GM18867 (cell line): ENCODE measurements around the gene NOD2.

Source experiments
- ATAC-seq: cut with Tn5 transposase; IDR thresholded peaks from one replicate; pipeline ENCODE4 v1.9.1; 2021; ENCODE audit warnings: mild to moderate bottlenecking, moderate library complexity; ENCODE audit not compliant: unreplicated experiment

The NOD2 gene

DNA sequence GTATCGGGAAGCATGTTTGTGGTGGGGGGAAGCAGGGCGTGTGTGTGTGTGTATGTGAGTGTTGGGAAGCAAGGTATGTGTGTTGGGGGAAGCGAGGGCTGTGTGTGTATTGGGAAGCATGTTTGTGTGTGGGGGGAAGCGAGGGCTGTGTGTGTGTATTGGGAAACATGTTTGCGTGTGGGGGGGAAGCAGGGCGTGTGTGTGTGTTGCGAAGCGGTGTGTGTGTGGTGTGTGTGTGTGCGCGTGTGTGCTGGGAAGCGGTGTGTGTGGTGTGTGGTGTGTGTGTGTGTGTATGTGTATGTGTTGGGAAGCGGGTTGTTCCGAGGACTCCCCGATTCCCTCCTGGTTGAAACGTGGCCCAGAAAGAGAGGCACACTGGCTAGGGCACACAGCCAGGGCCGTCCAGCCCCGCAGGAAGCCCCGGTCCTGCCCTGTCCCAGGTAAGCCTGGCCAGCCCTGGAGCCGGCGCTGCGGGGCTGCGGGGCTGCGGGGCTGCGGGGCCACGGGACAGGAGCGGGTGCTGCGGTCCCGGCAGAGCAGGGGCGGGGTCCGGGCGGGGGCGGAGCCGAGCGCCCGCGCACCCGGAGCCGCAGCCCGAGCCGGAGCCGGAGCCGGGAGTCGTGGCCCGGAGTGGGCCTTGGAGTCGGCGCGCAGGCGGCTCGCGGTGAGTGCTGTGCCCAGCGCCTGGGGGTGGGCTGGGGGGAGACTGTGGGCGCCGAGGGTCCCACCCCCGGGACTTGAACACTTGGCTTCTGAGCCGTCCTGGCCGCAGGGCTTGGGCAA is at the start of gene NOD2:
Gene NOD2, plus strand, starts transcription at position 608 of the 783 bp plus-strand sequence. CDS start 5,890 bp downstream, outside the sequence.
- ATAC-seq, result no peak

DNA sequence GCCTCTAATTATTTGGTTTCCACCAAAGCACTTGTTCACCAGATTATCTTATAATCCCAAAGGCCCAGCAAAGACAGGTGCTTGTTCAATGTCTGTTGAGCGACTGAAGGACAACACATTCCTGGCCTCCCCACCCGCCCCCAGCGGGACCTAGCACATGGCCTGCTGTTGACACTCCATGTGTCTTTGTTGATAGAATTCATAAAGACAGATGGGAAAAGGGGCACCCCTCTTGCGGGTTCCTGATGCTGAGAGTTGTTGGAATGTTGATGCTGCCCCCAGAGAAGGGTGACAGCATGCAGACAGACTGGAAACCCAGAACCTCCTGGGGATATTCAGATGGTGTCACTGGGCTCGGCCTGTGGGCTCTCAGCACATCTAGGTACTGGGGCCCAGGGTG is 49.2 kb upstream of the NOD2 start:
- ATAC-seq, result no peak

DNA sequence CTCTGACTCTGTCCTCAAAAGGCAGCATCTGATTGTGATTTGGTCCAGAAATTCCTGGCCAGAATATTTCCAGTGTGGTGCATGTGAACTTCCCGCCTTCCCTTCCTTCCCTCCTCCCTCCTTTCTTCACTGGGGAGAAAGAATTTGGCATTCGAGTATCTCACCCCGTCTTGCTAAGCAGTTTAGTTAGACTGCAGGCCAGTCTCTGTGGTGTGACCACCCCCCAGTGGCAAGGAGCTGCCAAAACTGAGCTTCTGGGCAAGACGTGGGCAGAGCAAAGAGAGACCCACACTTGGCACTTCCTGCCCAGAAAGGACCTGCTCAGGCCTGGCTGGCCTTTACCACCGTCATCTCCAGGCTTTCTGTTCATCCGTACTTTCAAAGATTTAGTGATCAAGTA is 48.7 kb upstream of the NOD2 start:
- ATAC-seq, result no peak

DNA sequence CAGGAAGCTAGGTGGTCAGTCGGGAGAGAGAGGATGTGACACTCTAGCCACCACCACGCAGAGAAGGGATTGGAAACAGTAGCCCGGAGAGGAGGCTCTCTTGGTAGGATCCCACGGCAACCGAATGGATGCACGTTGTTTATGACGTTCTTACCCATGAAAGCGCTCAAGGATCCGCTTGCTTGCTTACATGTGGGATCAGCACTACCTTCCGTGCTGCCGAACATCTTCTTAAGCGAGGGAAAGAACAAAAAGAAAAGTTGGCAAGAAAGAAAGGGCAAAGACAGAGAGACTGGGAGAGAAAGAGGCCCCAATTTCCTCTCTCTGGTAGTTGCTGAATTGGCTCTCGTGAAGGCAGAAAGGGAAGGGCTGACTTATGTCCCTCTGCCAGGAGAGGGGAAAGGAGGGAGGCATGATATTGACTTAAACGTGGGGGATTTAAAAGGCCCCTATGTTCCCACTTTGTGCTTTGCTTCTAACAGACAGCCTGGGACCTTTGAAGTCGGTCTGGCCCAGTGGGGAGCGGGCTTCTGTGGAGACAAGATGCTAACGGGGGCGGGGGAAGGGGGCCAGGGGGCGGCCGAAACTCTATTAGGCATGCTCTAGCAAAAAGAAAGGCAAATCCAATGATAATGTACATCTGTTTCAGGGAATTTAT is 47.7 kb upstream of the NOD2 start:
- no peak for ATAC-seq

DNA sequence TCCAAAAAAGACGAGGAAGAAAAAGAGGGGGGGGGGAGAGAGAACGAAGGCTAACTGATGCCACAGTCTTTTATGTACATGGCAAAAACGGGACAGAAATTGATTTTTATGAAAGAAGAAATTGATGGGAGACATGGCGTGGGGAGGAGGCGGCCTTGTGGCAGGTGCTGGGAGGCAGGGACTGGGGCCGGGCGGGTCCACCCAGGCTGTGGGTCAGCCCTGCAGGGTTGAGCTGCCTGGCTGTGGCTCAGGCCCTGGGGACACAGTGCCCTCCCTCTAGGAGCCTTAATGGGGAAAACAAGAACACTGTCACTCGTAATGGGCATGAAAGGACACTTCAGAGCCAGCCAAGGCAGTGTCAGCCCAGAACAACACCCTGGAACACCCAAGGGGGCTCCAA is 47.1 kb upstream of the NOD2 start:
- ATAC-seq, result no peak

- no peak for ATAC-seq
Measured at GRCh38 chr16:50651835-50652438, 41.5 kb upstream of the NOD2 start.

- ATAC-seq, result no peak
Measured at GRCh38 chr16:50652836-50653425, 40.5 kb upstream of the NOD2 start.

DNA sequence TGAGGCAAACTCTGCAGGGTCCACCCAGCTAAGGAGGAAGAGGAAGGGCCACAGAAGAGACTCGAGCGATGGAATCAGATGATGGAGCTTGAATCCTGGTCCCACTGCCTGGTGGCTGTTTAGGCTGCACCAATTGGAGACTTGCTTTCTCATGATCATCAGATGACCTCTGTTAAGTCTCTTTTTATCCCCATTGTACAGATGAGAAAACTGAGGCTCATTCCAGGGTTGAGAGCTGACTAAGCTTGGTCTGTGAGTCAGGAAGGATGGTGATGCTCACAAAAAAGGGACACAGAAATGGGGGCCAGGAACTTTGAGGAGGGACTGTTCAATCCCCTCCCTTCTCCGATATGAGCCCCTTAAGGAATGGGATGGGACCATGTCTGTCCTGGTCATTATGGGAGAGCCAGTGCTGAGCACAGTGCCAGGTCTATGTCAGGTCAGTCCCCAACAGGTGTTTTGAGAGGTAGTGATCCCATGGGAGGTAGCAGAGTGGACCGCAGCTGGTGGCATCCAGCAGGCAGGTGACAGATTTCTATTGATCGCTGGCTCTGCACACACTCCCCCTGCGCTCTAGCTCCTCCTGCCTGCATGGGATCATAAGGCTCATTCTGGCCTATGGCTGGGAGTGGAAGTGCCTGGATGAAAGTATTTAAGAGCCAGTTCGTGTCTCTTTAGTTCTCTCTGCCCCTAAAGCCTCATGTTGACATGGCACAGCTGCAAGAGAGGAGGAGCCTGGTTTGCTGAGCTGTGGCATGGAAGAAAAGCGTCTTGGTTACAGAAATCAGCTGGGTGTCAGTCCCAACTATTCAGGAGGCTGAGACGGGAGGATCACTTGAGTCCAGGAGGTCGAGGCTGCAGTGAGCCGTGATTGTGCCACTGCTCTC is 39.5 kb upstream of the NOD2 start:
- no peak for ATAC-seq

DNA sequence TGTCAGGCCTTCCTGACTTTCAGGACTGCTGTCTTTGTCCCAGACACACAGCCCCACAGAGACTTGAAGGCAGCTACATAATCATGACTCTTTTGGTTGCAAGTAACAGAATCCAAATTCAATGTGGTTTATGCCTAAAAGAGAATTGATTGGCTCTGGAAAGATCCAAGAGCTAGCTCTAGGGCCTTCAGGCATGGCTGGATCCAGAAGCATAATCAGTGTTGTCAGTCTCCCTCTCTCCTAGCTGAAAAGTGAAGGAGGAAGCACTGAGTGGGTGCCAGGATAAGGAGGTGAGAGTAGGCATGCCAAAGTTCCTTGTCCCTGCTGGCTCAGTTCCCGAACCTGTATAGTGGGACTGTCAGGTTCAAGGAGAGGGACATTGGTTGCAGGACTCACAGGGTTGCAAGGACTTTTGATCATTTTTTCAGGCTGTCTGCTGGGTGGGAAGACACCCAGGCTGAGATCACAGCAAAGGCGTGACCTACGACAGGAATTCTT is 37.8 kb upstream of the NOD2 start:
- no peak for ATAC-seq

- no peak for ATAC-seq
Measured at GRCh38 chr16:50657241-50657640, 36.2 kb upstream of the NOD2 start.

GRCh38 chr16:50659806-50660205 is 33.6 kb upstream of the NOD2 start:
- ATAC-seq, result no peak

GRCh38 chr16:50662306-50662940 is 31.0 kb upstream of the NOD2 start:
- no peak for ATAC-seq

- no peak for ATAC-seq
Measured at GRCh38 chr16:50664270-50664669, 29.1 kb upstream of the NOD2 start.

DNA sequence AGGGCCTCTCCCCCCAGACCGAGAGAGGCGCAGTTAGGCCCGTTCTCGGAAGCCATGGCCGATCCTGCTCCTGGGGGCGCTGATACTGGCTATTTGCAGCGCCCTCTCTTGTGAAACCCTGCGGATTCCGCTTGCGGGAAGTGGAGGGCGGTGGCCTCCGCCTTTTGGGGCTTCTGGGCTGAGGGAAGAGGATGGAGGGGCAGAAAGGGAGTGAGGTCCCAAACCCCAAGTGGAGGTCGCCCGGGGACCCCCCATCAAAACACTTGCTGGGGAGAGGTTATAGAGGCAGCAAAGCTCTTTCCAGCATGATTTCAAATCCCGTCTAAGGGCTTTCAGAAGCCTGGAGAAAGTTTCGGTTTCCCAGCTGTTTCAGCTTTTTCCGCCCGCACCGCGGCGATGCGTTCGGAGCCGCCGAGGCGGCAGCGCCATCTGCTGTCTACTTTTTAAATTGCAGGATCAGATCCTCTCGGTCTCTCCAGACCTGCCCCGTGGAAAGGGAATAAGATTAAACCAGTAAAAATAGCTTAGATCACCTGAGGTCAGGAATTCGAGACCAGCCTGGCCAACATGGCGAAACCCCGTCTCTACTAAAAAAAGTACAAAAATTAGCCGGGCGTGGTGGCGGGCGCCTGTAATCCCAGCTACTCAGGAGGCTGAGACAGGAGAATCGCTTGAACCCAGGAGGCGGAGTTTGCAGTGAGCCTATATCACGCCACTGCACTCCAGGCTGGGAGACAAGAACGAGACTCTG is 28.1 kb upstream of the NOD2 start:
- peak; percentile 41 for ATAC-seq

DNA sequence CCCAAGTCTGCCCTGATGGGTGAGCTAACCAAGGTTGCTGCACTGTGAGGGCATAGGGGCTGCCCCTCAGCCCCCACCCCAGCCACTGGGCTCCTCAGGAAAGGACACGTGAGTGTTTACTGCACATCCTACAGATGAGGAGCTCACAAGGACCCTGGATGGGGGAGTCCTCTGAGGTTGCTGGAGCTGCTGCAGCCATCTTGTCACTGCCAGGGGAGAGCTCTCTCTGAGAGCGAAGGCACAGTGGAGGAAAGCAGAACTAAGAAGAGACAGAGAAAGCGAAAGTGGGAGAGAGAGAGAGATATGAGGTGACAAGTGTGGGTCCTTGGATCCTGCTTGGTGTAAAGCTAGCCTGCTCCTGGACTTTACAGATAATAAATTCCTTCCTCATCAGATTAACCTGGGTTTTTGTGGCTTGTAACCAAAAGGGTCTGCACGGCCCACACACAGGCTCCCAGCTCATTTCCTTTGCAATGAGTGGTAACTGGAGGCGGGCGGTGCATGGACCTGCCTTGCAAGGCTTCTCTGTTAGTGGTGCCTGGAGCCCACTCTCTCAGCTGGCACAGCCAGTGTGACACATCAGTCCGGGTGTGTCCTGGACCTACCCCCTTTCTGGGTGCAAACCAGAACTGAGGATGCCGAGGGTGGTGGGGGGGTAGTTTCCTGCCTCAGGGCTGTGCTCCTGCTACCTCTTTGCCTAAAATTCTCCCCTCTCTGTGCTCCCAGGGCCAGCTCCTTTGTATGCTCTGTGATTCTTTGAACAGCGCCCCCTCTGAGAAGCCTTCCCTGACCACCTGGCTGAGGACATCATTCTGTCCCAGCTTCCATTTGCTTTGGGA is 26.5 kb upstream of the NOD2 start:
- ATAC-seq, result peak; percentile 84

- ATAC-seq, result no peak
Measured at GRCh38 chr16:50667497-50668367, 25.7 kb upstream of the NOD2 start.

GRCh38 chr16:50668368-50669008 is 24.9 kb upstream of the NOD2 start:
- ATAC-seq, result no peak
